Right renal cortex interstitium (tissue), 3 donors: Measurements from ENCODE around the gene PARP16. TPM values are rescaled to one million over a fixed set of nuclear protein-coding genes. Genes with fewer than 3 reads are reported as not detected.
A peak's percentile ranks its signal among the peaks of the same experiment; 100 is the strongest.

Experiments used
- DNase-seq, 3 donors: peaks; one replicate each; pipeline ENCODE4 v3.0.0-alpha.2; 2013; ENCODE audit warnings: low read depth in 3 of 3, low spot score in 2 of 3
- polyA plus RNA-seq, 3 donors: library from polyadenylated mRNA; unstranded; fragments of 120-200 nt; gene quantifications; one replicate each; pipeline ENCODE4 v1.2.1, GENCODE V29; 2013; ENCODE audit not compliant: insufficient read length in 3 of 3

PARP16 gene, protein sequence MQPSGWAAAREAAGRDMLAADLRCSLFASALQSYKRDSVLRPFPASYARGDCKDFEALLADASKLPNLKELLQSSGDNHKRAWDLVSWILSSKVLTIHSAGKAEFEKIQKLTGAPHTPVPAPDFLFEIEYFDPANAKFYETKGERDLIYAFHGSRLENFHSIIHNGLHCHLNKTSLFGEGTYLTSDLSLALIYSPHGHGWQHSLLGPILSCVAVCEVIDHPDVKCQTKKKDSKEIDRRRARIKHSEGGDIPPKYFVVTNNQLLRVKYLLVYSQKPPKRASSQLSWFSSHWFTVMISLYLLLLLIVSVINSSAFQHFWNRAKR
- 10 to 100 TPM; 15.4 to 18.5 (median 15.6) TPM for polyA plus RNA-seq

DNA sequence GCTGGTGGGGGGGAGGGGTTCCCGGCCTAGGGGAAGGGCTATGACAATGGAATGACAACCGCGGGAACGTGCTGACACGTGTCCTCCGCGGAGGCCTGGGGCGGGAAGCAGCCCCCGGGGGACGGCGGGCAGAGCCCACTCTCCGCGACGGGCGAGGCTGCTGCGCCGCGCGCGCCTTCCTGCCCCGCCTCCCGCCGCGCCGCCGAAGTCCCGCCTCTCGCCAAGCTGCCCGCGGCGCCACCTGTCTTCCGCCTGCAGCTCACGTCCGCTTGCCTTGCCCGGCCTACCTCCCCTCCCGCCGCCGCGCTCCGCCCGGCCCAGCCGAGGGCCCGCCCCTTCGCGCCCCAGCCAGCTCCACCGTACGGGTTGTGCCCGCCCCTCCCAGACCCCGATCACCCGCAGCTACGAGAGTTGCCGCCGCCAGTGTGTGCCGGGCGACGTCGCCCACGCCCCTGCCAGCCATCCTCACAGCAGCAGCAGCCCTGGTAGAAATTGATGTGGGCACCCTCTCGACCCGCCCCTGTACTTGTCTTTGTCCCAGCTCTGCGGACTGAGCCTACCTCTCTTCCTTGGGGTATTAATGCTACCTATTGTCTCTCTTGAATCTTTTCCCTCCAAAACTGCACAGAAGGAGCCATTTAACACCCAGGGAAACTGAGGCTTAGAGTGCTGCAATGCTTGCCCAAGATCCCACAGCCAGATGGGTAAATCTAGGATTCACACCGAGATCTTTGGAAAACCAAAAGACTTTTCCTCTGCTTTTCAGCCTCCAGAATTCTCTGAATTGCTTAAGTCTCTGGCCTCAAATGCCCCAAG is at the start of gene PARP16:
PARP16 (minus strand) TSS at position 180 of the 816 bp plus-strand sequence. CDS start 457 bp downstream, outside the sequence.
- peak in 2 of 3 donors; percentile 74 to 79 for DNase-seq

DNA sequence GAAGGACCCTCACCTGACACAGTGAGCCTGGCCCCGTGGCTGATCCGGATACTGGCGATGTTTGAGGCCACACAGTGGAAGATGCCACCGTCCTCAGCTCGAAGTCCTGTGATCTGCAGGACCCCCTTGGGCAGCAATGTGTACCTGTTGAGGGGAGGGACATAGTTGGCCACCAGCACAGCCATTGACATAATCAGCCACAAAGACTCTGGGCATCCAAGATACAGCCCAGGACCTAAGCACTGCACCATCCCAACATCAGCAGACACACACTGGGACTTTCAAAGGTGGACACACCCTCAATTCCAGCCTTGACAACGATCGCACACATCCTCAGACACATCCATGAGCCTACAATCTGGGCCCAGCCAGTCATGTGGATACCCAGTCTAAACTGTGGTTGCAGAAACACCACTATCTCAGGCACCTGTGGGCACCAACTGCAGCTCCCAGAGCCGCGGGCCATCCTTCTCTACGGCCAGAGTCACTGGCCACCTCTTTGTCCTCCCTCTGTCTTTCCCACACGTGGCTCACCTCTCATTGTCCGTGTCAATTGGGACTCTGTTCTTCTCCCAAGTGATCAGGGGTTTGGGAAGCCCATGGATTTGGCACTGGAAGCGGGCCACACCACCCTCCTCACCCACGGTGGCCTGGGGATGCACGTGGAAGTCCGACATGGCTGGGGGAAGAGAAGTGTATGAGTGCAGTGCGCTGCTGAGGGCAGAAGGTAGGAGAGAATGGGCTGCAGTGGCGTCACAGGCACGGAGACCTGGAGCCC is 48.8 kb upstream of the PARP16 start:
- no peak for DNase-seq

DNA sequence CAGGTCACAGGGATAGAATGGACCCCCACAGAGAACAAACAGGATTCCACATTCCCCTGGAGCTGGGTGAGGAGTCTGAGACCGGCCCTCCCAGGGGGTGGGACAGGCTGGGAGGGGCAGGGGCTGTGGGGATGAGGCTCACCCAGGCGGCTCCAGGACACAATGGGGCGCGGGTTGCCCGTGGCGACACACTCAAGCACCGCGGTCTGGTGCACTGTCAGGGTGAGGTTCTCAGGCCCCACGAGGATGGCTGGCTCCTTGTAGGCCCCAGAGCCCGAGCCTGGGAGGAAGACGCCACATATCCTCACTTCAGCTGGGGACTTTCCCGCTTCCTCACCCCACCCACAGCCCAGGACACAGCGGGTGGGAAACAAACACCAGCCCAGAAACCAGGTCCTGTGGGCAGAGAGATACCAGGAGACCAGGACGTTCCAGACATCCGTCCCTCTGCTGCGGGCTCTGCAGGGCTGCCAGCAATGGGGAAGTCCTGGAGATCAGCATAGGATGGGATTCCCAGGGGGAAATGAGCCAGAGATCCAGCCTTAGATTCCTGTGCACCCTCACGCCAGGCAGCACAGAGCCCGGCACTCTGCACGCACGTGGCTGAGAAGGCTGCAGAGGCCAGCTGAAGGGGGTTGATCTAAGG is 48.0 kb upstream of the PARP16 start:
- no peak for DNase-seq

DNA sequence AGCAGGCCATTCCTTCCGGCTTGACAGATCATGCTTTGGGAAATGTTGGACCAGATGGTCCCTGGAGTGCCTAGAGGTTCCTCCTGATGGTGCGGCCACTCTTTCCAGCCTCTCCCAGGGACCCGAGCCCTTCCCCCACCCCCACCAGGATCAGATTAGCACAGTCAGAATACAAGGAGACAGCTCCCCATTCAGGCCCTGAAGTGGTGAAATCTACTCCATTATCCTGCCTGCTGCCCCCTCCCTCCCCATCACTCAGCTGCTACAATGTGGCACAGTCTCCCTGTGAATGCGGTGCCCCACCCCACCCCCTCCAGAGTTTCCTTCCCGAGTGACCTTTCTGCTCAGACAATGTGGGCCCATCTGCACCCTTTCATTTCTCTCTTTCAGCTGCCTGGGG is 47.2 kb upstream of the PARP16 start:
- DNase-seq = no peak

DNA sequence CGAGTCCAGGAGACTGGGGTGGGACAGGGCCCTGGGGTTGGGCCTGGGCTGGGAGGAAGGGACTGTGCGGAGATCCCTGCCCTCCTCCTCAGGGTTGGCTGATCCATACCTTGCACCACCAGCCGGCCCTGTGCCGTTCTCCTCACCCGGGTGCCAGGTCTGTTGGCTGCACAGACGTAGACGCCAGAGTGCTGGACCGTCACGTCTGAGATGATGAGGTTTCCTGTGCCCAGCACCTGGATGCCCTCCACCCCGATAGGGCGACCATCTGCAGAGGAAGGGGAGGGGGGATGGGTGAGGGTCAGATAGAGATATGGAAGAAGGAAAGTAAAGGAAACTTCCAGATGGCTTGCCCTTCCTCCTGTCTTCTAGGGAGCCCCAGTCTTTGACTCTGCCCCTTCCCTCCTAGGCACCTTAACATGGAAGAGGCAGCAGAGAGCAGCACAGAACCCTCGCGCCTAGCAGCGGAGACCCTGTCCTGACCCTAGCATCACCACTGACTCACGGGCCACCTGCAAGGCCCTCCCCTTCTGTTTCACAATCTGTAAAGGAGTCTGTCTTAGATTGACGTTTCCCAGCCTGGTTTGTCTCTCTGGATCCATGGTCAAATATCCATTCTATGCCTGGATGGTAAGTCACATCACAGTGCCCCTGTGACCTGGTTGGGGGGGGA is 46.6 kb upstream of the PARP16 start:
- no peak for DNase-seq

DNA sequence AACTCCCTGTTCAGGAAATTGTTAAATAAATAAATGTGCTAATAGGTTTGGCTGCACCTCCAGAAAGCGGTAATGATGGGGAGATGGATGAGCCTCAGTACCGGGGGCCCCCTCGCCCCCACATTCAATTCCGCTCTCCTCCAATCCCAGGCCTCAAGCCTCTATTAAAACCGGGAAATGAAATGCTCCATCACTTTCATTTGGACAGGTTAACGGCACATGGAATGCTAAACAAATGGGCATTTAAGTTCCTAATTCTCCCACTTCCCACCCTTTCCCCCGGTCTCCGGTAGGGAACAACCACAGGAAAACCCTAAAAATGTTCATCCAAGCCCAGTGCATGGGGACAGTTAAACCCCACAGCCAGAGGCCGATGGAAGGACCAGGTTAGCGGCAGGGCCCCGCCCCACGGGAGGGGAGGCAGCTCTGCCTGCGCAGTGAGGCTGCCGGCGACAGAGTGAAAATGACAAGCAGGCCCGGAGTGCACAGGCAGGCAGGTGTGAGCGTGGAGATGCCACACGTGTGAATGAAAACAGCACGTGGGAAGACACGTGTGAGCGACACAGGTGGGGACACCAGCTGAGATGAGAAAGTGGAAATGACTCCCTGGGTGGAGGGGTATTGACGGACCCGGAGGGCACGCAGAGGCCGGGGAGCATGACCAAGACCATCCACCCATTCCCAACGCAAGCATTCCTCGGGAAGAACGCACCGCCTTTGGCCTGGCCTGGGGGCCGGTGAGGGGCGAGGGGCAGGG is 45.9 kb upstream of the PARP16 start:
- peak in 1 of 3 donors; percentile 32 for DNase-seq

DNA sequence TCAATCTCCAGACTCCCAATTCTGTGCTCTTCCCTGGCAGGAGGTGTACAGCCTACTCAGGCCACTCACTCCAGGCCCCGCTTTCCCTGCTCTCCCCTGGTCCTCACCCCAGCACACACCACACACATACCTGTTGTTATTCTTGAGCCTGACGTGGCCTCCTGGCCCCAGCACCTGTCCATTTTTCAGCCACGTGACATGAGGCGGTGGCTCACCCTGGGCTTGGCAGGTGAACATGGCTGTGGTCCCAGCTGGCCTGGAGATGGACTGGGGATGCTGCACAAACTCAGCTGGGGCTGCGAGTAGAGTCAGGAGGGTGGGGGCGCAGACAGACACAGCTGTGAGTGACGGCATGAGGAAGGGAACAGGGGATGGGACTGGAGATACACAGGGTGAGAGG is 45.1 kb upstream of the PARP16 start:
- DNase-seq = no peak

DNA sequence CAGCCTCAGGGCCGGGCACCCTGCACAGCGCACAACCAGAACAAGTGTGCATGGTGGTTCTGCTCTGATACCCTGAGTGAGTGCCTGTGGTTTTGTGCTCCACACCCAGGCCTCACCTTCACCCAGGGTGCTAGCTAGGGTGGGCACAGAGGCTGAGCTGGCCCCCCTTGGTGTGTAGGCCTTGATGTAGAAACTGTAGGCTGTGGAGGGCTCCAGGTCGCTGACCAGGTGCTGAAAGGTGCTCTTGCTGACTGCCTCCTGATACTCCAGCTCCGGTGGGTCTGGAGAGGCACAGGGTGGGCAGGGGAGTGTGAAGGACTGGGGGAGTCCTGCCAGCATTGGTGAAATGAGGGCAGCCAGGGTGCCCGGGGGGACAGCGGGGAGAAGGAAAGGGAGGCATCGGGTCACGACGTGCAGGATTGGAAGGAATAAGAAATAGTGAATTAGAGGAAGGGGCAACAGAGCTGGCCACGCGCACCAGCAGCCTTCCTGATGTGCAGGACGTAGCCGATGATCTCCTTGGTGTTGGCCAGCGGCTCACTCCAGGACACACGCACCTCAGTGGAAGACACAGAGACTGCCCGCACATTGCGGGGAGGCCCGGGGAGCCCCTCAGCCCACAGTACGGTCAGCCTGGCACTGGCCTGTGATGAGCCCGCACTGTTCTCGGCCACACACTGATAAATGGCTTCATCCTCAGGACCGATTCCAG is 44.4 kb upstream of the PARP16 start:
- no peak for DNase-seq

DNA sequence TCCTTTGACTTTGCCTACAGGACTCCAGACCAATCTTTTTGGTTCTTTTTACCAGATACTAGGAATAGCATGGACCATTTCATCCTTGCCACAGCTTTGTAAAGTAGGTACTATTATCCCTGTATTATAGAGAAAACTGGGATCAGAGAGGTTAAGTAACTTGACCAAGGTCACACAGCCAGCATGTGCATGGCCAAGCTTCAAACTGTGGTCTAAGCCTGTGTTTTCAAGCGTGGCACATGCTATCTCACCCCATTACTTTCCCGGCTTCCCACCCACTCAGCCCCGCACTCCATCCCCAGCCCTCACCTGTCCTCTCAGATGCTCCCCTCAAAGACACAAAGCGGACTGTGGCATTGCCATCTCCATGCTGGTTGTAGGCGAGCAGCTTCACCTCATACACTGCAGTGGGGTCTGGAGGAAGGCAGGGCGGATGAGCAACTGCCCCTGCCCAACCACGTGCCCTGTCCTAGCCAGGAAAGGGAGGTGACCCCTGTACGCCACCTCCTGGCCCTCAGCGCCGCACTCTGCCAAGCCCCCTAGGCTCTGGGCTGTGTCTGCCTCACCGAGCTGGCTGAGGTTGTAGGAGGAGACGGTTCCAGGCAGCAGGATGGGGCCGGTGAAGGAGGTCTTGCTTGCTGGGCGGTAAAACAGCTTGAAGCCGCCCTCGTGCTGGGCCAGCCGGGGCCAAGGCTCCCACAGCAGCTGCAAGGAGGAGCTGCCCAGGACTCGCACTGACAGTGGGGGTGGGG is 43.5 kb upstream of the PARP16 start:
- DNase-seq = no peak

DNA sequence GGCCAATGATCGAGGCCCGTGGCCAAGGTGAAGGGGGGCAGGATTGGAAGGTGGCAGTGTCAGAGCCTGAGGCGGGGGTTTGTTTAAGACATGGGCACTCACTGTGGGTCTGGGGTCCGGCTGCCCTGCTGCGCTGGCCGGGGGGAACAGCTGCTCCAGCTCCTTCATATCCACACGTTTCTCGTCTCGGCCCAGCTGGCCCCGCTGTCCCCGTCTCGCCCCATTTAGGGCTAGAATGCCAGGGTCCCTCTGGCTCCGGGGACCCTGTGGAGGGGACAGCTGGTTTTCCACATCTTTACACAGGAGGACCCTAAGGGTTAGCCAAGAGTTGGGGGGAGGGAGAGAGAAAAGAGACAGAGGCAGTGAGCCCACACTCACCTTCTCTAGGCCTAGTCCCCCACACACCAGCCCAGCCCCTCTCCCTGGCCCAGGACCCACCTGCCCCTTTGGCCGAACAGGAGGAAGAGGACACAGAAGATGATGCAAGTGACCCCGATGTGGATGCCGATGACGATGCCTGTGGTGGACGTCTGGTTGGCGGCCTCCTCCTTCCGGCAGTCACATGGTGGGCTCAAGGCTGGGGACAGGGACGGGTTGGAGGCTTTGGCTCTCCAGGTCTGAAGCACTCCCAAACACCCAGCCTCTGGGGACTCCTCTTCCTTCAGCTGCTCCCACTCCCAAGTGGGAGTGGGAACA is 42.8 kb upstream of the PARP16 start:
- DNase-seq = no peak

DNA sequence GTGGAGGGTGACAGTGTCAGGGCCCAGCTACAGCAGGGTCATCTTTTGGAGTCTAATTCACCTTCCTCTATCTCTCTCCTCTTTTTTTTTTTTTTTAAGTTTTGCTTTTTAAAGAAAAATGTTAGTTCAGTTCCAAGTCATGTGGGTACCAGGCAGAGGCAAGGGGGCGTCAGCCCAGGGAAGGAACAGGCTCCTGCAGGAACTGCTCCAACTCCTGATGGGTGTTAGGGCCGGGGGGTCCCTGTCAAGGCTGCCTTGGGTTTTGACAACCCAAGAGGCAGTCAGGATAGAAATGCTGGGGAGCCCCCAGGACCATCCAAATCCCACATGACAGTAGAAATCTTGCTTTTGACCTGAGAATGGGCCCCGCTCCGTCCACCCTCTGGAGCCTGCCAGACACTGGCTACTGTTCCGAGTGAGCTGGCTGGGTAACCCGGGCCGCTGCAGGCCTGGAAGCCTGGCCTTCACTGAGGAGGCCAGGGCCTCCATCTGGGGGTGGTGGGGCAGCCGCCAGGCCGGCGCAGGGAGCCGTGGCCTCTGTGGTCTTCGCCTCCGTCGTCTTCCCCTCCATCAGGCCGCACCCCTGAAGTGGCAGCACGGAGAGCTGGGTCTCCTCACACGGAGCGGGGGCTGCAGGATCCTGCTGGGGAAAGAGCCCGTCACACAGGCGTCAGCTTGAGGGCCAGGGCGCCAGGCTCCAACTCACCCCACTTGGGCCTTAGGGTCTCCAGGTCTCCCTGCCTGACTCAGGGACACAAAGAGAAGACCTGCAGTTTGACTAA is 42.0 kb upstream of the PARP16 start:
- no peak for DNase-seq

DNA sequence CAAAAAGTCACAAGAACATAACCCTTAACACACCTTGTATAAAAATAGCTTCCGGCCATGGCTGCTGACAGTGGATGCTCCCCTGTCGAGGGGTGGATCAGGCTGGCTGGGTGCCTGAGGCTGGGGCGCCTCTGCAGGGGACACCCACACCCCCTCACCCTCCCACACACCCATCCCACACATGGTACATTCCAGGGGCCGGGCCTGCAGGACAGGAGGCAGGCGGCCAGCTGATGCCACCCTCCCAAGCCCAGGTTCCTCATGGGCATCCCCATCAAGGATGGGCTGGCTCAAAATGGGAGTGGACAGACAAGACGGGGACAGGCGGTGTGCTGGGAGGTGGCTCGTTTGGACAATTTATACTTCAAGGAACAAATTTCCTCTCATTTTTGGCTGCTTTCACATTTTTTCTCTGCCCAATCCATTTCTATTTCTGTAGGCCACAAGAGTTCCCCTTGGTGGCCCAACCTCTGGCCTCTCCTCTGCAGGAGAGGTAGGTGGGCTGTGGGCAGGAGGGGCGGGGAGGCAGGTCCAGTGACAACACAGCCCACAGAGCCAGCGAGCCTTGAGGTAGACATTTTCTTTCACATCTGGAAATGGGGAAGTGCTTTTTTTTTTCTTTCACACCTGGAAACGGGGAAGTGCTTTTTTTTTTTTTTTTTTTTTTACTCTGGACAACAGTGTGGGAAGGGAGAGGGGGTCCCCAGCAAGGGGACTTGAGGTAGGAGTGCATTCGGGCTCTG is 41.1 kb upstream of the PARP16 start:
- no peak for DNase-seq

DNA sequence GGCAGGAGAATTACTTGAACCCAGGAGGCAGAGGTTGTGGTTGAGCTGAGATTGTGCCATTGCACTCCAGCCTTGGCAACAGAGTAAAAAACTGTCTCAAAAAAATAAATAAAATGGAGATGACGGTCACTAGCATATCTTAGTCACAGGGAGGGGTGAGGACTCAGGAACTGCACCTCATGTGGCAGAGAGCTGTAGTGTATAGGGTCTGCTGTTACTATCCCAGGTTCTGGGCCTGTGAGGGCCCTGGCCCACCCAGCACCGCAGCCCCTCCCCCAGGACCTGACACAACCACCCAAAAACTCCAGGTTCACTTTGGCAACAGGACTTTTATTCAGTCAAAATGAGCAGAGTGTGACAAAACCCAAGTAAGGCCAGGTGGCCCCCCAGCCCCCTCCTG is 40.1 kb upstream of the PARP16 start:
- no peak for DNase-seq

DNA sequence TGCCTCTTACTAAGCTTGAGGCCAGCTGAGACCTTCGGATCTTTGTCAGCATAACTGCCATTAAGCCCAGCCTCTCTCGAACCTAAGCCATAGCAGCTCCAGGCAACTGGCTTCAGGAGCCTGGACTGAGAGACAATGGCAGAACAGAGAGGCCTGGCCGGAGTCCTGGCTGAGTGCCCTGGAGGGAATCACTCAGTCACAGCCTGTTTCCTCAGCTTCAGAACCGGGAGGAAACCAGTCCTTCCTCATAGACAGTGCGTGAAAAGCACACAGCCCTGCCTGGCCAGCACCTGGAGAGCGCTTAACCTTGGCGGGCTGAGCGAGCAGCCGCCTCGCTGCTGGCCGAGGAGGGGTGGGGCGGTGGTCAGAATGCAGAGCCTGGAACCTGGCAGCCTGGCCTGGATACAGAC is 39.4 kb upstream of the PARP16 start:
- DNase-seq = no peak

DNA sequence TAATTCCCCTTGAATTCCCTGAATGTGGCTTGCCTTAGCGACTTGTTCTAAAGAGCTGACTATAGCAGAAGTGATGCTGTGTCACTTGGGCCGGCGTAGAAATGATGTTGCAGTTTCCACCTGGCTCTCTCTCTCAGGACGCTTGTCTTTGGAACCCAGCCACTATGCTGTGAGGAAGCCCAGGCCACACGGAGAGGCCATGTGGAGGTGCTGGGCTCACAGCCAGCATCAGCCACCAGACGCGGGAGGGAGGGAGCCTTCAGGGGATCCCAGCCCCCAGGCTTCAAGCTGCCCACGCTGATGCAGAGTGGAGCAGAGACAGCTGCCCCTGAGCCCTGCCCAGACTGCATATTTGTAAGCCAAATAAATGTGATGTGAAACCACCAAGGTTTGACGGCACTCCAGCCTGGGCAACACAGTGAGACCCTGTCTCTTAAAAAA is 36.4 kb upstream of the PARP16 start:
- no peak for DNase-seq

DNA sequence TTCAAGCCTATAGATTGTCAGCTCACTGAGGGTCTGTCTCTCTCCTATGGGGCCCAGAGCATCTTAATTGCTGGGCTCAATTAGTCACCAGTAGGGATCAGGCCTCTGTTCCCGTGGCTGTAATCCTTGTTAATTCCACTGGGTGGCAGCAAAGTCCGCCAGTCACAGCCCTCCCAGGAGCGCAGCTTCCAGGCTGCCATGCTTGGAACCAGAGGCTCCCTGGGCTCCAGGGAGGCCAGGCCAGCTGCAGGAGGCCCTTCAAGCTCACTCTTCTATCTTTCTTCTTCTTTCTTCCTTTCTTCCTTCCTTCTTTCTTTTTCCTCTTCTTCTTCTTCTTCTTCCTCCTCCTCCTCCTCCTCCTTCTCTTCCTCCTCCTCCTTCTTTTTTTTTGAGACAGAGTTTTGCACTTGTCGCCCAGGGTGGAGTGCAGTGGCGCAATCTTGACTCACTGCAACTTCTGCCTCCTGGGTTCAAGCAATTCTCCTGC is 32.2 kb upstream of the PARP16 start:
- peak in 1 of 3 donors; percentile 74 for DNase-seq
